NCI-H69 (cell line): ENCODE data around the gene ZNF787.

ENCODE experiments used
- DNase-seq: peaks from one replicate; lab custom pipeline; 2025; lab: John Stamatoyannopoulos, UW

ZNF787 gene

GRCh38 chr19:56120371-56121179, 520 bp downstream of the ZNF787 start:
- peak; percentile 94 for DNase-seq

GRCh38 chr19:56120002-56120370, 1.1 kb downstream of the ZNF787 start:
- no peak for DNase-seq

GRCh38 chr19:56119582-56119978, 1.5 kb downstream of the ZNF787 start:
- DNase-seq: no peak

- no peak for DNase-seq
Measured at GRCh38 chr19:56118666-56119581, 2.2 kb downstream of the ZNF787 start.

GRCh38 chr19:56117889-56118288, 3.2 kb downstream of the ZNF787 start:
- DNase-seq: no peak

GRCh38 chr19:56117376-56117884, 3.7 kb downstream of the ZNF787 start:
- DNase-seq: no peak

GRCh38 chr19:56116606-56117005, 4.5 kb downstream of the ZNF787 start:
- DNase-seq: peak; percentile 65

- DNase-seq: no peak
Measured at GRCh38 chr19:56115490-56115889, 5.6 kb downstream of the ZNF787 start.

GRCh38 chr19:56114778-56115110, 6.4 kb downstream of the ZNF787 start:
- no peak for DNase-seq

- DNase-seq: no peak
Measured at GRCh38 chr19:56114051-56114777, 6.9 kb downstream of the ZNF787 start.

- no peak for DNase-seq
Measured at GRCh38 chr19:56113074-56113632, 7.9 kb downstream of the ZNF787 start.

GRCh38 chr19:56112313-56112709, 8.8 kb downstream of the ZNF787 start:
- DNase-seq: peak; percentile 58

- no peak for DNase-seq
Measured at GRCh38 chr19:56111601-56112312, 9.3 kb downstream of the ZNF787 start.

GRCh38 chr19:56110515-56111448, 10.3 kb downstream of the ZNF787 start:
- peak; percentile 20 for DNase-seq

- DNase-seq: no peak
Measured at GRCh38 chr19:56109226-56109625, 11.9 kb downstream of the ZNF787 start.

- DNase-seq: no peak
Measured at GRCh38 chr19:56108447-56109195, 12.5 kb downstream of the ZNF787 start.

GRCh38 chr19:56107626-56108351, 13.3 kb downstream of the ZNF787 start:
- peak; percentile 40 for DNase-seq

- DNase-seq: no peak
Measured at GRCh38 chr19:56106993-56107392, 14.1 kb downstream of the ZNF787 start.

GRCh38 chr19:56106397-56106849, 14.7 kb downstream of the ZNF787 start:
- DNase-seq: peak; percentile 47
